Activated T-cell treated with anti-CD3 and anti-CD28 coated beads, Interleukin-2, amount 50 U/mL, for 24 hours (primary cell): ENCODE measurements around the gene HSCB.
"Not testable (repeated sequence)": the region's sequence is repeated elsewhere in the genome, so short reads cannot be mapped to it uniquely, and the experiment has no call there.

ENCODE experiments used
- DNase-seq: peaks from one replicate; pipeline ENCODE4 v3.0.0-alpha.2; 2020
- H3K27ac Mint-ChIP-seq: 2 replicates; pipeline ENCODE4 v1.8.0; 2020; ENCODE audit warnings: mild to moderate bottlenecking, mixed read lengths
- H3K27me3 Mint-ChIP-seq: 2 replicates; pipeline ENCODE4 v1.8.0; 2020; ENCODE audit warnings: mixed read lengths
- H3K36me3 Mint-ChIP-seq: 2 replicates; pipeline ENCODE4 v1.8.0; 2020; ENCODE audit warnings: low read depth, mixed read lengths
- H3K4me1 Mint-ChIP-seq: 2 replicates; pipeline ENCODE4 v1.8.0; 2020; ENCODE audit warnings: low read depth, mixed read lengths
- H3K4me3 Mint-ChIP-seq: 2 replicates; pipeline ENCODE4 v1.8.0; 2020; ENCODE audit warnings: mild to moderate bottlenecking, moderate library complexity, mixed read lengths
- H3K9me3 Mint-ChIP-seq: 2 replicates; pipeline ENCODE4 v1.8.0; 2020; ENCODE audit warnings: mixed read lengths

HSCB gene

GRCh38 chr22:28791841-28792490 is 50.1 kb downstream of the HSCB start:
- Mint-ChIP-seq H3K9me3 (no peaks in the 10 kb centered on the region), H3K36me3 (peaks cover 77% of the 10 kb centered on the region), H3K27ac (peak overlapping the region; percentile 85), H3K27me3 (no peaks in the 10 kb centered on the region), H3K4me1 (peaks cover 64% of the 10 kb centered on the region), H3K4me3 (no peak overlapping the region)
- no peak for DNase-seq

- Mint-ChIP-seq H3K4me3 (no peak overlapping the region), H3K36me3 (peaks cover 77% of the 10 kb centered on the region), H3K27me3 (no peaks in the 10 kb centered on the region), H3K9me3 (no peaks in the 10 kb centered on the region), H3K4me1 (peaks cover 71% of the 10 kb centered on the region), H3K27ac (peak overlapping the region; percentile 85)
- DNase-seq = no peak
Measured at GRCh38 chr22:28792491-28793383, 50.9 kb downstream of the HSCB start.

GRCh38 chr22:28793976-28794584 is 52.2 kb downstream of the HSCB start:
- peaks cover 82% of the 10 kb centered on the region for H3K4me1 Mint-ChIP-seq
- H3K4me3 Mint-ChIP-seq = no peak overlapping the region
- H3K27me3 Mint-ChIP-seq = no peaks in the 10 kb centered on the region
- no peak overlapping the region for H3K27ac Mint-ChIP-seq
- peaks cover 79% of the 10 kb centered on the region for H3K36me3 Mint-ChIP-seq
- no peak for DNase-seq
- no peaks in the 10 kb centered on the region for H3K9me3 Mint-ChIP-seq

- Mint-ChIP-seq H3K9me3 (no peaks in the 10 kb centered on the region), H3K36me3 (peaks cover 80% of the 10 kb centered on the region), H3K4me1 (peaks cover 78% of the 10 kb centered on the region), H3K4me3 (peak overlapping the region; percentile 1), H3K27me3 (no peaks in the 10 kb centered on the region), H3K27ac (peak overlapping the region; percentile 85)
- DNase-seq = no peak
Measured at GRCh38 chr22:28795071-28795693, 53.3 kb downstream of the HSCB start.

- H3K9me3 Mint-ChIP-seq = no peaks in the 10 kb centered on the region
- peaks cover 70% of the 10 kb centered on the region for H3K4me1 Mint-ChIP-seq
- H3K4me3 Mint-ChIP-seq = peak overlapping the region; percentile 46
- H3K36me3 Mint-ChIP-seq = peaks cover 83% of the 10 kb centered on the region
- H3K27me3 Mint-ChIP-seq = no peaks in the 10 kb centered on the region
- H3K27ac Mint-ChIP-seq = peak overlapping the region; percentile 85
- no peak for DNase-seq
Measured at GRCh38 chr22:28795932-28796856, 54.4 kb downstream of the HSCB start.

GRCh38 chr22:28798810-28799605 is 57.2 kb downstream of the HSCB start:
- Mint-ChIP-seq H3K4me1 (peaks cover 64% of the 10 kb centered on the region), H3K4me3 (peak overlapping the region; percentile 86), H3K36me3 (peaks cover 80% of the 10 kb centered on the region), H3K27me3 (no peaks in the 10 kb centered on the region), H3K9me3 (no peaks in the 10 kb centered on the region), H3K27ac (peak overlapping the region; percentile 98)
- peak; percentile 56 for DNase-seq

GRCh38 chr22:28799606-28800307 is 57.9 kb downstream of the HSCB start:
- Mint-ChIP-seq H3K4me1 (peaks cover 57% of the 10 kb centered on the region), H3K27me3 (no peaks in the 10 kb centered on the region), H3K9me3 (no peaks in the 10 kb centered on the region), H3K27ac (peak overlapping the region; percentile 98), H3K36me3 (peaks cover 79% of the 10 kb centered on the region), H3K4me3 (peak overlapping the region; percentile 86)
- no peak for DNase-seq

- H3K27ac Mint-ChIP-seq = peak within 1 kb of the TSS; percentile 98
- H3K36me3 Mint-ChIP-seq = peaks cover 72% of the 10 kb centered on the region
- DNase-seq = peak; percentile 94
- H3K4me3 Mint-ChIP-seq = peak within 1 kb of the TSS; percentile 86
- H3K4me1 Mint-ChIP-seq = peaks cover 51% of the 10 kb centered on the region
- no peaks in the 10 kb centered on the region for H3K9me3 Mint-ChIP-seq
- no peaks in the 10 kb centered on the region for H3K27me3 Mint-ChIP-seq
Measured at GRCh38 chr22:28800308-28801041, 58.6 kb downstream of the HSCB start, which contains the start of gene XBP1. XBP1 (minus strand) TSS chr22:28800569.

- H3K9me3 Mint-ChIP-seq = no peaks in the 10 kb centered on the region
- H3K4me1 Mint-ChIP-seq = peaks cover 37% of the 10 kb centered on the region
- no peak for DNase-seq
- H3K27ac Mint-ChIP-seq = peak overlapping the region; percentile 93
- peaks cover 59% of the 10 kb centered on the region for H3K36me3 Mint-ChIP-seq
- H3K4me3 Mint-ChIP-seq = peak overlapping the region; percentile 86
- no peaks in the 10 kb centered on the region for H3K27me3 Mint-ChIP-seq
Measured at GRCh38 chr22:28801845-28802594, 60.2 kb downstream of the HSCB start.

- Mint-ChIP-seq H3K27ac (peak overlapping the region; percentile 93), H3K4me1 (peaks cover 34% of the 10 kb centered on the region), H3K4me3 (peak overlapping the region; percentile 86), H3K36me3 (peaks cover 54% of the 10 kb centered on the region), H3K27me3 (no peaks in the 10 kb centered on the region), H3K9me3 (no peaks in the 10 kb centered on the region)
- DNase-seq = no peak
Measured at GRCh38 chr22:28802595-28803123, 60.8 kb downstream of the HSCB start.

- peaks cover 45% of the 10 kb centered on the region for H3K4me1 Mint-ChIP-seq
- not testable (repeated sequence) for H3K27ac Mint-ChIP-seq
Measured at GRCh38 chr22:28805426-28805825, 63.6 kb downstream of the HSCB start.

More at GRCh38 chr22:28805426-28805825, 63.6 kb downstream of the HSCB start:
- H3K36me3 Mint-ChIP-seq = peaks cover 47% of the 10 kb centered on the region
- H3K4me3 Mint-ChIP-seq, DNase-seq, H3K27me3 Mint-ChIP-seq, H3K9me3 Mint-ChIP-seq: not testable (repeated sequence)
